H1 (cell line): ENCODE data around the gene ITPR1. TPM values are rescaled to one million over a fixed set of nuclear protein-coding genes. Genes with fewer than 3 reads are reported as not detected.

Source experiments
- ATF3 ChIP-seq: IDR thresholded peaks from 2 replicates; pipeline ENCODE4 v1.6.1; 2011; ENCODE audit warnings: low read depth, mild to moderate bottlenecking, low read length; ENCODE audit not compliant: insufficient read depth
- CEBPB ChIP-seq: IDR thresholded peaks from 2 replicates; pipeline ENCODE4 v1.6.1; 2012; ENCODE audit warnings: low read depth, low read length
- KDM1A ChIP-seq: fragments of 200-600, 300-600 bp; sonication (generic); IDR thresholded peaks from 2 replicates; pipeline ENCODE4 v1.7.1; 2016; ENCODE audit warnings: mild to moderate bottlenecking, low read length, borderline replicate concordance
- polyA plus RNA-seq, 7 experiments: library from polyadenylated mRNA; depleted of rRNA in 3 of 7; stranded (reverse) in 5 of 7; unstranded in 2 of 7; fragments of >200 nt in 5 of 7; fragments of 200-250 nt in 2 of 7; gene quantifications; 1 replicate in 5 of 7; 2 replicates in 1 of 7; 4 replicates in 1 of 7; pipeline versions ENCODE4 v1.2.1 to v1.2.3, GENCODE V29; 2011 to 2013; ENCODE audit warnings: missing spikeins in 2 of 7, mixed read lengths in 2 of 7
- total RNA-seq: library from RNA; stranded (reverse); fragmentation: NEBNext Ultra II Directional; extraction: Animal tissue kit (Norgen Biotek cat#: 25700); gene quantifications from 2 replicates; pipeline ENCODE4 v1.2.1, GENCODE V29; 2021

Gene ITPR1
- total and polyA plus RNA-seq, 2 of the 8 experiments (the other 6 are each of a cell fraction or from before 2014, with no cell fraction given), result 2.5 to 16.3 TPM

DNA sequence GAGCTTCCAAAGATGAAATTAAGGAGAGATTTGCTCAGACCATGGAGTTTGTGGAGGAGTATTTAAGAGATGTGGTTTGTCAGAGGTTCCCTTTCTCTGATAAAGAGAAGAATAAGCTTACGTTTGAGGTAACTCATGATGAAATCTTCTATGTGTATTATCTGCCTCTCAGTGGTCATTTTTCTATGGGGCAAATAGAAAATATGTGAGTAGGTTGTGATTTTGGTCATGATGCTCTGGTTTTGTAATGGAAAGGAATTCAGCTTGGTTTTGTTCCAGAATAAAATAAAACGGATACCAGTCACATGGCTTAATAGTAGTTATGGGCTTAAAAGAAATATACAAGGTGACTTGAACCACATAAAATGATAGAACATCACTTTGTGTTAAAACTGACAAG is 181.1 kb downstream of the ITPR1 start (continued):
- TF ChIP-seq ATF3 (no peak), CEBPB (no peak), KDM1A (no peak)
